Measurements from ENCODE around the gene DYSF. TPM values are rescaled to one million over a fixed set of nuclear protein-coding genes. Genes with fewer than 3 reads are reported as not detected.
A peak's percentile ranks its signal among the peaks of the same experiment; 100 is the strongest.

Gene DYSF
- total RNA-seq, 4 donors from 2014 or later: 1.7 to 5.0 (median 2.6) TPM

DNA sequence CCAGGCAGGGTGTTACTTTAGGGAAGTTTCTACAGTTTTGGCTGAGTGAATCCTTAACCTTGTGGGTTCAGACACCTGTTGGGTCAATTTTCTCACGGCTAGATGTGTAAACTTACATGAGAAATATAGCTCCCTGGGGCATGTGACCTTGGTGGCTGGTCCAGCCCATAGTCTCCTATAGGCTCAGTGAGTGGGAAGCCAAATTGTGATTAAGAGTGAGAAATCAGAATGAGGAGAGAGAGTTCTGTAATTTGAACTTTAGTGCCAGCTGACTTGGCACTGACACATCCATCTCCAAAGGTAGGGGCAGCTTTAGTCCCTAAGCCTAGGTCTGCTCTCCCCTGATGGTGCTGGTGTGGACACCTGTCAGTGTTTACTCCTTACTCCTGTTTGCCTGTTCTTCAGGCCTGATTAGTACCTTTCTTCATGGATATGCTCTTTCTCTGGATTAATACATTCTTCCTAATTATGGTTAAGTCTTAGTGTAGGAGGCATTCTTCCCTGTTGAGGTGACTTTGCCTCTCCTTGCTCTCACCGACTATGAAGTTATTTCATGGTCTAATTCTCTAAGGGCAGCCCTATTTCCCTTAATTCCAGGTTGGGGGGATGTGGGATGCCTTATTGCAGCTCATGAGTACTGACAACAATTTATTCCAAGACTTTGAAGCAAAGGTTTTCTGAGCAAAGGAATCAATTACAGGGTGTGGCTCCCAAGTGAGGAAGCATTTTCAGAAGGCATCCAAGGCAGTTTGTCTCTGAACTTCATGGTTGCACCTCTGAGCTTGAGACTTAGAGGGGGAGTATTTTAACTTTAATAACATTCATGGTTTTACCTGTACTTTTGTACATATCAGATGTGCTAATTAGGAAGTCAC lies 177.3 kb downstream of the DYSF start:
- 80% methylated on average over 2 of the region's 2 CpGs for WGBS
- H3K4me1 ChIP-seq: no peaks in the 10 kb centered on the region
- TF ChIP-seq EP300 (IDR thresholded peaks at IDR 0.05): no peak
- TF ChIP-seq POLR2A (IDR thresholded peaks at IDR 0.05): no peak
- TF ChIP-seq POLR2AphosphoS5 (IDR thresholded peaks at IDR 0.05): no peak
- TF ChIP-seq, protein P1, sequence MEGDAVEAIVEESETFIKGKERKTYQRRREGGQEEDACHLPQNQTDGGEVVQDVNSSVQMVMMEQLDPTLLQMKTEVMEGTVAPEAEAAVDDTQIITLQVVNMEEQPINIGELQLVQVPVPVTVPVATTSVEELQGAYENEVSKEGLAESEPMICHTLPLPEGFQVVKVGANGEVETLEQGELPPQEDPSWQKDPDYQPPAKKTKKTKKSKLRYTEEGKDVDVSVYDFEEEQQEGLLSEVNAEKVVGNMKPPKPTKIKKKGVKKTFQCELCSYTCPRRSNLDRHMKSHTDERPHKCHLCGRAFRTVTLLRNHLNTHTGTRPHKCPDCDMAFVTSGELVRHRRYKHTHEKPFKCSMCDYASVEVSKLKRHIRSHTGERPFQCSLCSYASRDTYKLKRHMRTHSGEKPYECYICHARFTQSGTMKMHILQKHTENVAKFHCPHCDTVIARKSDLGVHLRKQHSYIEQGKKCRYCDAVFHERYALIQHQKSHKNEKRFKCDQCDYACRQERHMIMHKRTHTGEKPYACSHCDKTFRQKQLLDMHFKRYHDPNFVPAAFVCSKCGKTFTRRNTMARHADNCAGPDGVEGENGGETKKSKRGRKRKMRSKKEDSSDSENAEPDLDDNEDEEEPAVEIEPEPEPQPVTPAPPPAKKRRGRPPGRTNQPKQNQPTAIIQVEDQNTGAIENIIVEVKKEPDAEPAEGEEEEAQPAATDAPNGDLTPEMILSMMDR (IDR thresholded peaks at IDR 0.05): no peak
- no peaks in the 10 kb centered on the region for H3K36me3 ChIP-seq
- DNase-seq (ENCODE audit: low spot score in 2 of 2): no peak
- no peaks in the 10 kb centered on the region for H3K27me3 ChIP-seq
- H3K4me3 ChIP-seq: no peak overlapping the region
- no peaks in the 10 kb centered on the region for H3K9me3 ChIP-seq
- H3K27ac ChIP-seq: no peak overlapping the region

DNA sequence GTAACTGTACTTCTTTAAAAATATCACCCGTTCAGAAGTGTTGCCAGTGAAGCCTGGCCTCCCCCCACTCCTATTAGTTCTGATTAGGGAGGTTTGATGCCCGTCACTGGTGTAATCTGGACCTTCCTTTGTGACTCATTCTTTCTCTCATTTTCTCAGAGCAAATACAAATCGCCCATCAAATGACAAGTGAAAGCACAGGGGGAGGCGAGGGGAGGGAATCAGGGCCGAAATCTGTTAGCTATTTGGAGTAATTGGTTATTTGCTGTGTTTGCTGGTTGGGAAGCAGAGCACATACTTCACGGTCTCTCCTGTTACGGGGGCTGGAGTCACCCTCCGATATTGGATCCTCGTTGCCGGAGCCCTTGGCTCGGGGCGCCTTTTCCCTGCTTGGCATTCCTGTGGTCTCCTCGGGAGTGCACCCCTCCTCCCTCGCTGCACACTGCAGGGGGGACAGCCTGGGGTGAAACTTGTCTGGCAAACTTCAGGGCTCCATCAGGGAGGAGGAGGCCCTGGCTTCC lies 178.1 kb downstream of the DYSF start:
- Histone ChIP-seq H3K36me3 (no peaks in the 10 kb centered on the region), H3K4me3 (peak overlapping the region; percentile 21), H3K9me3 (no peaks in the 10 kb centered on the region), H3K27ac (no peak overlapping the region), H3K27me3 (no peaks in the 10 kb centered on the region), H3K4me1 (no peaks in the 10 kb centered on the region)
- no peak for TF ChIP-seq EP300 (IDR thresholded peaks at IDR 0.05)
- TF ChIP-seq, protein P1 (IDR thresholded peaks at IDR 0.05): no peak
- 61% methylated on average over 14 of the region's 14 CpGs for WGBS
- DNase-seq (ENCODE audit: low spot score in 2 of 2): no peak

- Histone ChIP-seq H3K27me3 (no peaks in the 10 kb centered on the region), H3K27ac (no peak overlapping the region), H3K4me3 (no peak overlapping the region), H3K9me3 (no peaks in the 10 kb centered on the region), H3K36me3 (no peaks in the 10 kb centered on the region), H3K4me1 (no peaks in the 10 kb centered on the region)
- TF ChIP-seq EP300 (IDR thresholded peaks at IDR 0.05) (no peak), POLR2A (IDR thresholded peaks at IDR 0.05) (no peak), POLR2AphosphoS5 (IDR thresholded peaks at IDR 0.05) (no peak)
- TF ChIP-seq, protein P1 (IDR thresholded peaks at IDR 0.05): no peak
- no peak for DNase-seq (ENCODE audit: low spot score in 2 of 2)
- WGBS: 89% methylated on average over 3 of the region's 3 CpGs
Observed at GRCh38 chr2:71633086-71633485, 179.7 kb downstream of the DYSF start.

DNA sequence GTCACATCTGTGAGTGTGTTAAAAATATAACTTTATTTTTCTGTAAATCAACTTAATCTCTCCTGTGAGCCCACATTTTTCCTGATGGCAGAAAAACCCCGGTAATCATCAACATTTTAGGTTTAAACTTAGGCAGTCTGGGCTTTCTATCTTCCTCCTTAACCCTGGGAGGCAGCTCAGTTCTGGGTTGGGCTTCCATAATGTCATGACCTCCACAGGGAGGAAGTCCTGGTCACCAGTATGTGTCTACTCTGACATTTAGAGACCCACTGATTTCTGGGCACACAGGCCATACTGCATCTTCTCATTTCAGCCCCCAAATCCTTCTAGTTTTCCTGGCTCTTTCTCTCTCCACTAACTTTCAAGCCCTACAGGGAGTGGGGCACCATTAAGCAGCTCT lies 181.2 kb downstream of the DYSF start:
- WGBS: 71% methylated on average over 1 of the region's 1 CpG
- Histone ChIP-seq H3K27me3 (no peaks in the 10 kb centered on the region), H3K36me3 (no peaks in the 10 kb centered on the region), H3K9me3 (no peaks in the 10 kb centered on the region), H3K27ac (no peak overlapping the region), H3K4me3 (no peak overlapping the region), H3K4me1 (no peaks in the 10 kb centered on the region)
- DNase-seq (ENCODE audit: low spot score in 2 of 2): no peak
- TF ChIP-seq EP300 (IDR thresholded peaks at IDR 0.05) (no peak), POLR2AphosphoS5 (IDR thresholded peaks at IDR 0.05) (no peak), POLR2A (IDR thresholded peaks at IDR 0.05) (no peak)

GRCh38 chr2:71635798-71636197 lies 182.4 kb downstream of the DYSF start:
- Histone ChIP-seq H3K27ac (no peak overlapping the region), H3K4me1 (no peaks in the 10 kb centered on the region), H3K9me3 (no peaks in the 10 kb centered on the region), H3K36me3 (no peaks in the 10 kb centered on the region), H3K27me3 (no peaks in the 10 kb centered on the region), H3K4me3 (no peak overlapping the region)
- TF ChIP-seq POLR2A (IDR thresholded peaks at IDR 0.05) (no peak), POLR2AphosphoS5 (IDR thresholded peaks at IDR 0.05) (no peak), EP300 (IDR thresholded peaks at IDR 0.05) (no peak)
- TF ChIP-seq, protein P1 (IDR thresholded peaks at IDR 0.05): no peak
- no peak for DNase-seq (ENCODE audit: low spot score in 2 of 2)
- WGBS: 92% methylated on average over 5 of the region's 5 CpGs
